Peyer's patch (tissue), 4 donors: ENCODE data around the gene ECHDC3. TPM values are rescaled to one million over a fixed set of nuclear protein-coding genes. Genes with fewer than 3 reads are reported as not detected.

Source experiments
- DNase-seq, 3 donors: peaks; one replicate each; pipeline ENCODE4 v3.0.0-alpha.2; 2017 to 2019
- H3K27ac ChIP-seq, 4 donors: fragments of 200-600 bp; sonication (generic); one replicate each; pipeline ENCODE4 v1.5.1; 2016 to 2019
- H3K27me3 ChIP-seq, 2 donors: fragments of 200-600 bp; sonication (generic); one replicate each; pipeline ENCODE4 v1.5.1; 2019
- H3K36me3 ChIP-seq, 3 donors: fragments of 200-600 bp; sonication (generic); one replicate each; pipeline ENCODE4 v1.5.1; 2016 to 2019
- H3K4me1 ChIP-seq, 4 donors: fragments of 200-600 bp; sonication (generic); one replicate each; pipeline ENCODE4 v1.5.1; 2016 to 2019
- H3K4me3 ChIP-seq, 4 donors: fragments of 200-600 bp; sonication (generic); 1 replicate in 3 of 4; 2 replicates in 1 of 4; pipeline ENCODE4 v1.5.1; 2016 to 2019; ENCODE audit warnings: mild to moderate bottlenecking in 1 of 4
- H3K9me3 ChIP-seq, 4 donors: fragments of 200-600 bp; sonication (generic); one replicate each; pipeline ENCODE4 v1.5.1; 2016 to 2019; ENCODE audit warnings: mild to moderate bottlenecking in 1 of 4
- CTCF ChIP-seq, 6 experiments: fragments of 450-650 bp in 4 of 6; fragments of 200-600 bp in 2 of 6; sonication (generic) in 1 of 6; IDR thresholded peaks; one replicate each; pipeline ENCODE4 v1.5.1; 2017 to 2019; ENCODE audit warnings: antibody characterized with exemption in 6 of 6, mild to moderate bottlenecking in 3 of 6, moderate library complexity in 1 of 6
- POLR2A ChIP-seq, 2 donors: fragments of 450-650 bp; IDR thresholded peaks; one replicate each; pipeline ENCODE4 v1.5.1; 2017; ENCODE audit warnings: antibody characterized with exemption in 2 of 2, mild to moderate bottlenecking in 2 of 2, moderate library complexity in 2 of 2
- total RNA-seq, 4 donors: library from RNA; depleted of rRNA; stranded (reverse); fragments of >200 nt; gene quantifications; one replicate each; pipeline ENCODE4 v1.1.0, GENCODE V29; 2016

The ECHDC3 gene
- total RNA-seq, 4 donors from 2014 or later, result 2.0 to 16.5 (median 6.1) TPM

GRCh38 chr10:11719496-11720259 is 22.5 kb upstream of the ECHDC3 start:
- TF ChIP-seq CTCF (IDR thresholded peaks at IDR 0.05) (no peak), POLR2A (IDR thresholded peaks at IDR 0.05) (no peak)
- no peak for DNase-seq
- no peaks in the 10 kb centered on the region for H3K4me1 ChIP-seq
- H3K4me3 ChIP-seq, result no peak overlapping the region
- H3K27ac ChIP-seq, result no peak overlapping the region
- no peaks in the 10 kb centered on the region for H3K36me3 ChIP-seq
- H3K27me3 ChIP-seq, result no peaks in the 10 kb centered on the region
- H3K9me3 ChIP-seq, result no peaks in the 10 kb centered on the region

- H3K4me1 ChIP-seq, result no peaks in the 10 kb centered on the region
- no peak overlapping the region for H3K4me3 ChIP-seq
- no peaks in the 10 kb centered on the region for H3K27me3 ChIP-seq
- no peak overlapping the region for H3K27ac ChIP-seq
- DNase-seq, result no peak
- no peaks in the 10 kb centered on the region for H3K9me3 ChIP-seq
- TF ChIP-seq POLR2A (IDR thresholded peaks at IDR 0.05), result no peak
- no peak for TF ChIP-seq CTCF (IDR thresholded peaks at IDR 0.05)
- no peaks in the 10 kb centered on the region for H3K36me3 ChIP-seq
These were observed 21.9 kb upstream of the ECHDC3 start for GRCh38 chr10:11720260-11720741.

GRCh38 chr10:11721806-11722205 is 20.4 kb upstream of the ECHDC3 start:
- no peaks in the 10 kb centered on the region for H3K4me1 ChIP-seq
- H3K4me3 ChIP-seq, result no peak overlapping the region
- no peaks in the 10 kb centered on the region for H3K9me3 ChIP-seq
- H3K36me3 ChIP-seq, result no peaks in the 10 kb centered on the region
- no peak for DNase-seq
- H3K27ac ChIP-seq, result no peak overlapping the region
- no peaks in the 10 kb centered on the region for H3K27me3 ChIP-seq
- no peak for TF ChIP-seq CTCF (IDR thresholded peaks at IDR 0.05)
- no peak for TF ChIP-seq POLR2A (IDR thresholded peaks at IDR 0.05)

DNA sequence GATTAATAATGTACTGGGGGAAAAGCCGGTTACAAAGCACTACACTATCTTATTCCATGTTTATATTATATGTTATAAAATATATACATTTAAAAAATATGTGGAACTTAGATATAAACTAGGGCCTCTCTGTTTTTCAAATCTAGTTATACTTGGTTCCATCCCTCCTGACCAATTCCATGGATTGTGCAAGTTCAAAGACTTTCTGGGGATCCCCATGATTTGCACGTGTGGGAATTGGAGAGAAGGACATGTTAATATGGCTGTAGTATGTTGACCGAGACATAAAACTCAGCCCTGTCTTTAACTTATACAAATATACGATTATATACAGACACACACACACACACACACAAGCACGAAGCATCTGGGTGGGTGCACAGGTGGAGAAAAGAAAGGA is 18.8 kb upstream of the ECHDC3 start:
- DNase-seq, result no peak
- TF ChIP-seq POLR2A (IDR thresholded peaks at IDR 0.05) (no peak), CTCF (IDR thresholded peaks at IDR 0.05) (no peak)
- no peaks in the 10 kb centered on the region for H3K9me3 ChIP-seq
- H3K36me3 ChIP-seq, result no peaks in the 10 kb centered on the region
- H3K27ac ChIP-seq, result no peak overlapping the region
- H3K4me1 ChIP-seq, result no peaks in the 10 kb centered on the region
- H3K4me3 ChIP-seq, result no peak overlapping the region
- H3K27me3 ChIP-seq, result no peaks in the 10 kb centered on the region

DNA sequence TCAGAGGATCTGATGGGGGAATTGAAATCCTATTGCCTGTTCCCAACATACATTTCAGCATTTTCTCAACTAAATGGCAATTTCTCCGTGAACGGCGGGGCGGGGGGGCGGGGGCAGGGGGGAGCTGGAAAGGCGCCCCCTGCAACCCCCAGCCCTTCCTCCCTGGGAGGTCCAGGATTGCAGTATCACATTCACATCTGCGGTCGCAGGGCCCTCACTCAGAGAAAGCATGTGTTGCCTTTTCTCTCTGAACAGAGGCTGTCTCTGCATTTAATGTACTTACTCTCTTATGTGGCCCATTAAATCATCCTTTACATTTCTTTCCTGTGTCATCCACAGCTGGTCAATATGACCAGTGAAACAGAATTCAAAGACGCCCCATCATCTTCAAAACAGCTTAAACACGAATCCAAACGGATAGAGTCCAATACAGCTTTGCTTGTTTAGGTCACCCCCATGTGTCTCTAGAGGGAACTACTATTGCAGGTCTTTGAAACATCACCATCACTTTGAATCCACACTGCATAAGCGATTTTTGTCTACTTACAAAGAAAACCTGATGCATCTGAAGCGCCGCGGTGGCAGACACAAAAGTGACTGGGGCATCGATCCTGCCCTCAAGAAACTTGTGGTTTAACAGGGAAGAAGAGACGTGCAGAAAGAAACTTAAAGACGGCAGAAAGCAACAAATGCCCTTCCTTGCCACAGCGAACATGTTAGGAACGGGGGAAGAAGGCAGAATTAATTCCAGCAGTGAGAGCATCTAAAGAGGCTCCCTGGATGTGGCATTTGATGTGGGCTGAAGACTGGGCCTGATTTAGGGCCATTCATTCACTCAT is 17.0 kb upstream of the ECHDC3 start:
- no peaks in the 10 kb centered on the region for H3K9me3 ChIP-seq
- no peaks in the 10 kb centered on the region for H3K27me3 ChIP-seq
- H3K36me3 ChIP-seq, result no peaks in the 10 kb centered on the region
- no peaks in the 10 kb centered on the region for H3K4me1 ChIP-seq
- TF ChIP-seq CTCF (IDR thresholded peaks at IDR 0.05) (peak; percentile 62 to 79 (median 69)), POLR2A (IDR thresholded peaks at IDR 0.05) (no peak)
- no peak for DNase-seq
- H3K27ac ChIP-seq, result no peak overlapping the region
- no peak overlapping the region for H3K4me3 ChIP-seq
